K562 (cell line): ENCODE results near the gene ADAM19. TPM values are rescaled to one million over a fixed set of nuclear protein-coding genes. Genes with fewer than 3 reads are reported as not detected.
A peak's percentile ranks its signal among the peaks of the same experiment; 100 is the strongest.

Experiments used
- ATF7 ChIP-seq: fragments of 450-650 bp; IDR thresholded peaks from 2 replicates; pipeline ENCODE4 v1.7.1; 2014; ENCODE audit warnings: mild to moderate bottlenecking, moderate library complexity
- CTBP1 ChIP-seq: fragments of 450-650 bp; IDR thresholded peaks from 2 replicates; pipeline ENCODE4 v1.6.1; 2016; ENCODE audit warnings: borderline replicate concordance
- GTF2F1 ChIP-seq: IDR thresholded peaks from 2 replicates; pipeline ENCODE4 v1.6.1; 2011; ENCODE audit warnings: low read depth, low read length, improper control_type of control experiment
- KAT2B ChIP-seq: IDR thresholded peaks from one replicate; pipeline ENCODE4 v1.6.1; 2012; ENCODE audit warnings: low read depth, mild to moderate bottlenecking, control low read depth, inconsistent platforms, low read length, moderate library complexity
- MCM7 ChIP-seq, 2 experiments: fragments of 450-650 bp; IDR thresholded peaks; 2 replicates each; pipeline ENCODE4 v1.6.1; 2016 to 2018
- MEIS2 ChIP-seq: fragments of 450-650 bp; IDR thresholded peaks from 2 replicates; pipeline ENCODE4 v1.6.1; 2014; ENCODE audit warnings: mild to moderate bottlenecking; ENCODE audit not compliant: partially characterized antibody
- MYBL2 ChIP-seq, 2 experiments: fragments of 450-650 bp in 1 of 2; sonication (generic) in 1 of 2; formaldehyde crosslinking in 1 of 2; IDR thresholded peaks; 2 replicates each; pipeline versions ENCODE4 v1.6.1 to v1.8.1; 2017 to 2022; ENCODE audit warnings: borderline replicate concordance in 1 of 2, inconsistent platforms in 1 of 2, low read depth in 1 of 2, mild to moderate bottlenecking in 1 of 2, missing genetic modification reagents in 1 of 2, moderate library complexity in 1 of 2
- NR0B1 ChIP-seq: fragments of 450-650 bp; IDR thresholded peaks from one replicate; pipeline ENCODE4 v1.6.1; 2018; ENCODE audit warnings: mild to moderate bottlenecking, moderate library complexity; ENCODE audit not compliant: partially characterized antibody
- SMARCE1 ChIP-seq: fragments of 450-650 bp; IDR thresholded peaks from 2 replicates; pipeline ENCODE4 v1.7.1; 2016; ENCODE audit warnings: mild to moderate bottlenecking
- SUPT5H ChIP-seq: fragments of 450-650 bp; IDR thresholded peaks from 2 replicates; pipeline ENCODE4 v1.6.1; 2016
- TCFL5 ChIP-seq: fragments of 250-450 bp; sonication (Bioruptor Pico); conservative IDR thresholded peaks from 2 replicates; pipeline ENCODE4 v1.6.1; 2021; ENCODE audit warnings: mild to moderate bottlenecking, moderate library complexity, matching md5 sums
- ZBTB9 ChIP-seq: fragments of 450-650 bp; formaldehyde crosslinking; IDR thresholded peaks from 2 replicates; pipeline ENCODE4 v1.4.0; 2020; ENCODE audit warnings: mild to moderate bottlenecking, moderate library complexity
- ZNF274 ChIP-seq: IDR thresholded peaks from 2 replicates; pipeline ENCODE4 v1.6.1; 2011; ENCODE audit warnings: low read depth, mild to moderate bottlenecking, low read length, moderate library complexity, borderline replicate concordance
- ZNF311 ChIP-seq: fragments of 250-450 bp; sonication (Bioruptor Pico); IDR thresholded peaks from 2 replicates; pipeline ENCODE4 v1.4.0; 2020; ENCODE audit warnings: mild to moderate bottlenecking, moderate library complexity
- ZNF324 ChIP-seq: fragments of 250-450 bp; sonication (Bioruptor Pico); IDR thresholded peaks from 2 replicates; pipeline ENCODE4 v1.4.0; 2020; ENCODE audit warnings: mild to moderate bottlenecking
- ZNF431 ChIP-seq: sonication (generic); formaldehyde crosslinking; IDR thresholded peaks from 2 replicates; pipeline ENCODE4 v1.8.0; 2022; ENCODE audit warnings: mild to moderate bottlenecking, missing genetic modification reagents
- ZNF583 ChIP-seq: fragments of 250-450 bp; sonication (Bioruptor Pico); IDR thresholded peaks from 2 replicates; pipeline ENCODE4 v1.4.0; 2020
- ZNF589 ChIP-seq: fragments of 200-800 bp; sonication (Bioruptor generic); IDR thresholded peaks from 2 replicates; pipeline ENCODE4 v1.6.1; 2016; ENCODE audit warnings: low read depth, missing genetic modification characterization, missing compliant biosample characterization
- ZSCAN29 ChIP-seq: fragments of 450-650 bp; IDR thresholded peaks from 2 replicates; pipeline ENCODE4 v1.6.1; 2017
- polyA plus RNA-seq, 8 experiments: library from polyadenylated mRNA; depleted of rRNA in 4 of 8; stranded (reverse) in 5 of 8; unstranded in 3 of 8; fragments of >200 nt; fragmentation: Nextera tagmentation in 2 of 8; fragmentation: Illumina TruSeq in 1 of 8; extraction: Ambion mirVana in 2 of 8; extraction: Trizol in 1 of 8; gene quantifications; 2 replicates each; pipeline versions ENCODE4 v1.2.1 to v1.2.3, GENCODE V29; 2011 to 2014; ENCODE audit warnings: inconsistent platforms in 1 of 8, missing spikeins in 1 of 8
- total RNA-seq, 7 experiments: library from RNA; depleted of rRNA in 6 of 7; stranded (reverse); fragments of >200 nt in 6 of 7; fragmentation: Illumina TruSeq in 2 of 7; extraction: Trizol in 2 of 7; gene quantifications; 2 replicates each; pipeline versions ENCODE4 v1.2.1 to v1.2.3, GENCODE V29; 2011 to 2021; ENCODE audit warnings: low replicate concordance in 1 of 7
- TF ChIP-seq, protein P1 (sequence below): fragments of 450-650 bp; IDR thresholded peaks from 2 replicates; pipeline ENCODE4 v1.6.1; 2014; ENCODE audit warnings: low read depth, mild to moderate bottlenecking, moderate library complexity, borderline replicate concordance
- TF ChIP-seq, protein P2 (sequence below): fragments of 450-650 bp; IDR thresholded peaks from 2 replicates; pipeline ENCODE4 v1.6.1; 2017; ENCODE audit warnings: mild to moderate bottlenecking, moderate library complexity

ADAM19 gene
- total and polyA plus RNA-seq, 9 of the 15 experiments (the other 6 are each of a cell fraction or from before 2014, with no cell fraction given), result 0.11 to 1.1 (median 0.43) TPM

- TF ChIP-seq, protein P1, sequence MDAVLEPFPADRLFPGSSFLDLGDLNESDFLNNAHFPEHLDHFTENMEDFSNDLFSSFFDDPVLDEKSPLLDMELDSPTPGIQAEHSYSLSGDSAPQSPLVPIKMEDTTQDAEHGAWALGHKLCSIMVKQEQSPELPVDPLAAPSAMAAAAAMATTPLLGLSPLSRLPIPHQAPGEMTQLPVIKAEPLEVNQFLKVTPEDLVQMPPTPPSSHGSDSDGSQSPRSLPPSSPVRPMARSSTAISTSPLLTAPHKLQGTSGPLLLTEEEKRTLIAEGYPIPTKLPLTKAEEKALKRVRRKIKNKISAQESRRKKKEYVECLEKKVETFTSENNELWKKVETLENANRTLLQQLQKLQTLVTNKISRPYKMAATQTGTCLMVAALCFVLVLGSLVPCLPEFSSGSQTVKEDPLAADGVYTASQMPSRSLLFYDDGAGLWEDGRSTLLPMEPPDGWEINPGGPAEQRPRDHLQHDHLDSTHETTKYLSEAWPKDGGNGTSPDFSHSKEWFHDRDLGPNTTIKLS, result 0 out of 2 replicates have a peak, but pooled peaks have one; percentile 27
- no peak for TF ChIP-seq ZBTB9 (CRISPR knock-in tag)
- peak; percentile 53; the same call in 1 of the 2 replicates for TF ChIP-seq CTBP1
- TF ChIP-seq GTF2F1, result no peak
- no peak for TF ChIP-seq KAT2B
- TF ChIP-seq, protein P2, sequence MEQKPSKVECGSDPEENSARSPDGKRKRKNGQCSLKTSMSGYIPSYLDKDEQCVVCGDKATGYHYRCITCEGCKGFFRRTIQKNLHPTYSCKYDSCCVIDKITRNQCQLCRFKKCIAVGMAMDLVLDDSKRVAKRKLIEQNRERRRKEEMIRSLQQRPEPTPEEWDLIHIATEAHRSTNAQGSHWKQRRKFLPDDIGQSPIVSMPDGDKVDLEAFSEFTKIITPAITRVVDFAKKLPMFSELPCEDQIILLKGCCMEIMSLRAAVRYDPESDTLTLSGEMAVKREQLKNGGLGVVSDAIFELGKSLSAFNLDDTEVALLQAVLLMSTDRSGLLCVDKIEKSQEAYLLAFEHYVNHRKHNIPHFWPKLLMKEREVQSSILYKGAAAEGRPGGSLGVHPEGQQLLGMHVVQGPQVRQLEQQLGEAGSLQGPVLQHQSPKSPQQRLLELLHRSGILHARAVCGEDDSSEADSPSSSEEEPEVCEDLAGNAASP, result no peak
- no peak for TF ChIP-seq ZNF583 (CRISPR knock-in tag)
- TF ChIP-seq ZNF324 (CRISPR knock-in tag), result no peak
- TF ChIP-seq SUPT5H, result no peak
- no peak for TF ChIP-seq ZNF589 (CRISPR knock-in tag)
- TF ChIP-seq MCM7 (IDR thresholded peaks at IDR 0.05), result no peak
- TF ChIP-seq ZNF311, result no peak
- TF ChIP-seq TCFL5 (CRISPR knock-in tag), result no peak
- peak; percentile 74; the same call in 1 of the 2 replicates for TF ChIP-seq SMARCE1
- no peak for TF ChIP-seq NR0B1
- TF ChIP-seq ZNF431 (CRISPR knock-in tag), result no peak
- TF ChIP-seq MEIS2, result no peak
- no peak for TF ChIP-seq ZSCAN29
- TF ChIP-seq ZNF274, result no peak
- peak; percentile 80 for TF ChIP-seq ATF7
- TF ChIP-seq MYBL2 (IDR thresholded peaks at IDR 0.05; ENCODE audit: low read depth), result no peak
- TF ChIP-seq MYBL2 (CRISPR knock-in tag; IDR thresholded peaks at IDR 0.05; ENCODE audit: borderline replicate concordance), result no peak
Measured at GRCh38 chr5:157571357-157571827, 4.2 kb downstream of the ADAM19 start (continued).
